HCT116 (cell line): ENCODE results near the gene TRPM6. TPM values are rescaled to one million over a fixed set of nuclear protein-coding genes. Genes with fewer than 3 reads are reported as not detected.

Source experiments
- ATAC-seq: fragments of 200-7000 bp; cut with Tn5 transposase; 2 replicates; pipeline ENCODE4 v1.9.1; 2020; ENCODE audit warnings: mild to moderate bottlenecking, moderate library complexity
- BruUV-seq: library from RNA; stranded (reverse); fragments of 400-500 nt; replicated peaks from 2 replicates; lab custom pipeline; 2021; lab: Mats Ljungman, UMichigan
- CTCF ChIA-PET: fragments of 300-600 bp; sonication (Branson Sonifier 250); formaldehyde crosslinking; loops from one replicate; lab custom pipeline; 2021; ENCODE audit warnings: antibody characterized with exemption; lab: Charles Lee
- POLR2A ChIA-PET: fragments of 300-600, 350-600 bp; sonication (Branson Sonifier 250); formaldehyde crosslinking; loops from one replicate; lab custom pipeline; 2021; ENCODE audit warnings: antibody characterized with exemption; lab: Charles Lee
- RAD21 ChIA-PET, 2 experiments: fragments of 300-600 bp; sonication (Branson Sonifier 250); formaldehyde crosslinking; loops; one replicate each; lab custom pipeline; 2023; ENCODE audit warnings: low total read pairs in 2 of 2; ENCODE audit not compliant: uncharacterized antibody in 2 of 2, unreplicated experiment in 2 of 2, low non-redundant PET in 1 of 2; lab: Charles Lee
- DNase-seq: peaks from one replicate; pipeline ENCODE4 v3.0.0-alpha.2; 2010; ENCODE audit warnings: low read depth, low spot score
- H2AFZ ChIP-seq: fragments of 200-600 bp; shearing (Covaris generic), sonication (generic); 2 replicates; pipeline ENCODE4 v1.6.1; 2017; ENCODE audit warnings: low read depth, mixed run types, mixed read lengths, antibody characterized with exemption, low read length; ENCODE audit not compliant: poor library complexity, severe bottlenecking
- H3K27ac ChIP-seq: 2 replicates; pipeline ENCODE4 v1.5.1; 2012; ENCODE audit warnings: low read depth, low read length
- H3K27me3 ChIP-seq: fragments of 200-600 bp; sonication (generic); 2 replicates; pipeline ENCODE4 v1.6.1; 2016; ENCODE audit warnings: mixed run types, low read length, mixed read lengths; ENCODE audit not compliant: insufficient read depth
- H3K36me3 ChIP-seq, 2 experiments: fragments of 200-500 bp in 1 of 2; fragments of 200-600 bp in 1 of 2; sonication (Bioruptor generic) in 1 of 2; sonication (generic) in 1 of 2; 2 replicates each; pipeline versions ENCODE4 v1.5.1 to v1.6.1; 2014 to 2016; ENCODE audit warnings: low read length in 2 of 2, inconsistent platforms in 1 of 2, mixed read lengths in 1 of 2, mixed run types in 1 of 2; ENCODE audit not compliant: insufficient read depth in 2 of 2, control insufficient read depth in 1 of 2
- H3K4me1 ChIP-seq, 2 experiments: fragments of 200-600 bp in 1 of 2; sonication (generic) in 1 of 2; 2 replicates each; pipeline versions ENCODE4 v1.5.1 to v1.6.1; 2012 to 2017; ENCODE audit warnings: low read length in 2 of 2, inconsistent platforms in 1 of 2, mild to moderate bottlenecking in 1 of 2, mixed read lengths in 1 of 2, mixed run types in 1 of 2, moderate library complexity in 1 of 2; ENCODE audit not compliant: insufficient read depth in 2 of 2, control insufficient read depth in 1 of 2
- H3K4me2 ChIP-seq: fragments of 200-600 bp; sonication (generic); 2 replicates; pipeline ENCODE4 v1.6.1; 2017; ENCODE audit warnings: mixed run types, low read length, mixed read lengths
- H3K4me3 ChIP-seq, 2 experiments: fragments of 200-600 bp in 1 of 2; sonication (generic) in 1 of 2; replicated peaks in 1 of 2; 2 replicates each; pipeline ENCODE4 v1.5.1; 2011 to 2016; ENCODE audit warnings: low read length in 2 of 2, control low read depth in 1 of 2, low read depth in 1 of 2, mild to moderate bottlenecking in 1 of 2, mixed read lengths in 1 of 2, mixed run types in 1 of 2
- H3K79me2 ChIP-seq: fragments of 200-600 bp; sonication (generic); 2 replicates; pipeline ENCODE4 v1.6.1; 2017; ENCODE audit warnings: mild to moderate bottlenecking, mixed run types, low read length, moderate library complexity, mixed read lengths; ENCODE audit not compliant: insufficient read depth
- H3K9ac ChIP-seq: fragments of 200-600 bp; sonication (generic); 2 replicates; pipeline ENCODE4 v1.6.1; 2016; ENCODE audit warnings: low read length, mixed read lengths
- H3K9me2 ChIP-seq: fragments of 200-600 bp; sonication (generic), shearing (Covaris generic); 2 replicates; pipeline ENCODE4 v1.6.1; 2017; ENCODE audit warnings: mixed run types, mild to moderate bottlenecking, moderate library complexity; ENCODE audit not compliant: insufficient read depth
- H3K9me3 ChIP-seq, 2 experiments: fragments of 200-500 bp in 1 of 2; fragments of 200-600 bp in 1 of 2; sonication (Bioruptor generic) in 1 of 2; sonication (generic) in 1 of 2; 2 replicates each; pipeline ENCODE4 v1.6.1; 2014 to 2017; ENCODE audit warnings: low read length in 2 of 2, mixed read lengths in 2 of 2, inconsistent platforms in 1 of 2, low read depth in 1 of 2, mild to moderate bottlenecking in 1 of 2, mixed run types in 1 of 2, moderate library complexity in 1 of 2; ENCODE audit not compliant: control insufficient read depth in 1 of 2, insufficient read depth in 1 of 2
- H4K20me1 ChIP-seq: fragments of 200-600 bp; sonication (generic), shearing (Covaris generic); 2 replicates; pipeline ENCODE4 v1.6.1; 2017; ENCODE audit warnings: mixed run types, mild to moderate bottlenecking, moderate library complexity; ENCODE audit not compliant: insufficient read depth
- ATF3 ChIP-seq: IDR thresholded peaks from 2 replicates; pipeline ENCODE4 v1.6.1; 2012
- CBX3 ChIP-seq: IDR thresholded peaks from 2 replicates; pipeline ENCODE4 v1.6.1; 2012; ENCODE audit warnings: low read depth
- CEBPB ChIP-seq: IDR thresholded peaks from 2 replicates; pipeline ENCODE4 v1.6.1; 2012; ENCODE audit warnings: low read depth
- CTCF ChIP-seq, 3 experiments: fragments of 200-600 bp in 1 of 3; sonication (generic) in 1 of 3; IDR thresholded peaks in 2 of 3; conservative IDR thresholded peaks in 1 of 3; 2 replicates each; pipeline ENCODE4 v1.5.1; 2012 to 2017; ENCODE audit warnings: low read depth in 2 of 3, low read length in 2 of 3, antibody characterized with exemption in 1 of 3, borderline replicate concordance in 1 of 3, control low read depth in 1 of 3, mild to moderate bottlenecking in 1 of 3, mixed read lengths in 1 of 3, mixed run types in 1 of 3, moderate library complexity in 1 of 3; ENCODE audit not compliant: insufficient read depth in 1 of 3
- EGR1 ChIP-seq: IDR thresholded peaks from 2 replicates; pipeline ENCODE4 v1.6.1; 2012; ENCODE audit warnings: low read depth
- ELF1 ChIP-seq: IDR thresholded peaks from 2 replicates; pipeline ENCODE4 v1.6.1; 2012; ENCODE audit warnings: low read depth, borderline replicate concordance
- EZH2phosphoT487 ChIP-seq: fragments of 200-600 bp; IDR thresholded peaks from 2 replicates; pipeline ENCODE4 v1.6.1; 2018; ENCODE audit warnings: antibody characterized with exemption, borderline replicate concordance
- FOSL1 ChIP-seq: IDR thresholded peaks from 2 replicates; pipeline ENCODE4 v1.6.1; 2012; ENCODE audit warnings: low read depth
- MAX ChIP-seq: IDR thresholded peaks from 2 replicates; pipeline ENCODE4 v1.6.1; 2012
- RAD21 ChIP-seq: IDR thresholded peaks from 2 replicates; pipeline ENCODE4 v1.6.1; 2012; ENCODE audit warnings: low read depth, mild to moderate bottlenecking
- SP1 ChIP-seq: IDR thresholded peaks from 2 replicates; pipeline ENCODE4 v1.6.1; 2012; ENCODE audit warnings: low read depth
- SRF ChIP-seq: IDR thresholded peaks from 2 replicates; pipeline ENCODE4 v1.6.1; 2012; ENCODE audit warnings: low read depth
- YY1 ChIP-seq: IDR thresholded peaks from 2 replicates; pipeline ENCODE4 v1.6.1; 2011; ENCODE audit warnings: low read length, low read depth, moderate library complexity, mild to moderate bottlenecking; ENCODE audit not compliant: insufficient replicate concordance; ENCODE audit errors: extremely low read depth
- ZBTB33 ChIP-seq: IDR thresholded peaks from 2 replicates; pipeline ENCODE4 v1.6.1; 2011; ENCODE audit warnings: mild to moderate bottlenecking, low read length, moderate library complexity; ENCODE audit not compliant: insufficient replicate concordance; ENCODE audit errors: extremely low read depth
- ZNF274 ChIP-seq: fragments of 200-500 bp; sonication (Bioruptor generic); IDR thresholded peaks from 2 replicates; pipeline ENCODE4 v1.6.1; 2014; ENCODE audit warnings: mild to moderate bottlenecking, low read depth, low read length, inconsistent platforms
- intact Hi-C: fragments of 100-400 bp; cut with micrococcal nuclease; formaldehyde crosslinking; loops from 2 replicates; pipeline ENCODE4 v1.10.0; 2022
- total RNA-seq: library from RNA; stranded (reverse); gene quantifications from one replicate; pipeline ENCODE4 v1.2.1, GENCODE V29; 2021; ENCODE audit not compliant: unreplicated experiment

Gene TRPM6
- total RNA-seq, 1 experiment from 2014 or later: 0.44 TPM

GRCh38 chr9:74736646-74737045, 151.1 kb downstream of the TRPM6 start:
- no peak for ATAC-seq
- intact Hi-C loops: no loop called here
- Histone ChIP-seq H4K20me1 (no peaks in the 10 kb centered on the region), H2AFZ (no peak overlapping the region), H3K27me3 (no peaks in the 10 kb centered on the region), H3K9me3 (no peaks in the 10 kb centered on the region), H3K4me2 (no peak overlapping the region), H3K9ac (no peak overlapping the region), H3K27ac (no peak overlapping the region), H3K4me1 (no peaks in the 10 kb centered on the region), H3K4me3 (no peak overlapping the region), H3K36me3 (no peaks in the 10 kb centered on the region), H3K9me2 (no peaks in the 10 kb centered on the region), H3K79me2 (no peaks in the 10 kb centered on the region)
- TF ChIP-seq SP1: no peak
- no peak for TF ChIP-seq SRF
- TF ChIP-seq EGR1: no peak
- no peak for TF ChIP-seq RAD21
- no peak for TF ChIP-seq ZNF274
- TF ChIP-seq CTCF (IDR thresholded peaks at IDR 0.05 in 2 of 3, conservative IDR thresholded peaks at IDR 0.05 in 1 of 3; ENCODE audit: borderline replicate concordance in 1 of 3, insufficient read depth in 1 of 3, low read depth in 2 of 3, low read length in 2 of 3): no peak
- no peak for TF ChIP-seq EZH2phosphoT487
- TF ChIP-seq CBX3: no peak
- no peak for TF ChIP-seq ATF3
- TF ChIP-seq ELF1: no peak
- no peak for TF ChIP-seq ZBTB33
- TF ChIP-seq CEBPB: no peak
- TF ChIP-seq MAX: no peak
- TF ChIP-seq YY1: no peak
- TF ChIP-seq FOSL1: no peak
- POLR2A ChIA-PET: no interaction called here
- DNase-seq: no peak
- CTCF ChIA-PET: no interaction called here
- BruUV-seq: no TSS peak
- RAD21 ChIA-PET: no interaction called here
